Body of pancreas (tissue), 4 donors: ENCODE data around the gene PPCDC. TPM values are rescaled to one million over a fixed set of nuclear protein-coding genes. Genes with fewer than 3 reads are reported as not detected.
A peak's percentile ranks its signal among the peaks of the same experiment; 100 is the strongest.

ENCODE experiments used
- ATAC-seq: fragments of 150-250 bp; one replicate; pipeline ENCODE4 v1.9.1; 2016
- DNase-seq, 4 donors: peaks; one replicate each; pipeline ENCODE4 v3.0.0-alpha.2; 2019
- H3K27ac ChIP-seq, 4 donors: fragments of 200-600 bp; sonication (generic); 1 replicate in 3 of 4; 2 replicates in 1 of 4; pipeline versions ENCODE4 v1.5.1 to v1.6.1; 2016 to 2019; ENCODE audit warnings: mild to moderate bottlenecking in 1 of 4, mixed read lengths in 1 of 4, moderate library complexity in 1 of 4
- H3K27me3 ChIP-seq, 2 donors: fragments of 200-600 bp; sonication (generic); one replicate each; pipeline ENCODE4 v1.6.0; 2016; ENCODE audit warnings: mild to moderate bottlenecking in 1 of 2
- H3K36me3 ChIP-seq, 2 donors: fragments of 200-600 bp; sonication (generic); replicated peaks in 1 of 2; 2 replicates each; pipeline ENCODE4 v1.5.1; 2016; ENCODE audit warnings: low read depth in 2 of 2; ENCODE audit not compliant: insufficient read depth in 1 of 2
- H3K4me1 ChIP-seq: fragments of 200-600 bp; sonication (generic); one replicate; pipeline ENCODE4 v1.6.0; 2016
- H3K4me3 ChIP-seq, 2 donors: fragments of 200-600 bp; sonication (generic); 1 replicate in 1 of 2; 2 replicates in 1 of 2; pipeline ENCODE4 v1.5.1; 2016 to 2019
- H3K9me3 ChIP-seq, 3 donors: fragments of 200-600 bp; sonication (generic); 1 replicate in 2 of 3; 2 replicates in 1 of 3; pipeline ENCODE4 v1.5.1; 2016
- POLR2A ChIP-seq, 3 donors: fragments of 450-650 bp; IDR thresholded peaks; one replicate each; pipeline ENCODE4 v1.6.1; 2016; ENCODE audit warnings: antibody characterized with exemption in 3 of 3, mild to moderate bottlenecking in 2 of 3
- WGBS, 2 donors: methylation state at CpG; one replicate each; pipeline ENCODE4 v1.1.5; 2017; 5-methylcytosine and 5-hydroxymethylcytosine counted together
- intact Hi-C: fragments of 100-400 bp; cut with DNase I; formaldehyde crosslinking; loops from one replicate; pipeline ENCODE4 v1.15.1; 2023
- total RNA-seq, 2 donors: library from RNA; depleted of rRNA; stranded (reverse); fragments of >200 nt; gene quantifications; one replicate each; pipeline ENCODE4 v1.1.0, GENCODE V29; 2016
- TF ChIP-seq, protein P1 (sequence below), 7 experiments: fragments of 450-650 bp in 4 of 7; fragments of 200-600 bp in 3 of 7; sonication (generic) in 3 of 7; IDR thresholded peaks; one replicate each; pipeline ENCODE4 v1.5.1; 2016 to 2019; ENCODE audit warnings: antibody characterized with exemption in 7 of 7

Gene PPCDC
- total RNA-seq, 2 donors from 2014 or later: 12.5 to 13.2 TPM

GRCh38 chr15:74997141-74997540 lies 26.2 kb upstream of the PPCDC start:
- Histone ChIP-seq H3K27me3 (no peaks in the 10 kb centered on the region), H3K9me3 (no peaks in the 10 kb centered on the region), H3K4me1 (peaks cover 64% of the 10 kb centered on the region), H3K4me3 (no peak overlapping the region), H3K27ac (peak overlapping the region in 3 of 4 donors; percentile 70 to 78 (median 78)), H3K36me3 (no peaks in the 10 kb centered on the region)
- 45 to 48% methylated on average over 4 of the region's 4 CpGs for WGBS, 2 donors
- ATAC-seq: peak; percentile 10
- peak; percentile 24 to 42 (median 30) for DNase-seq
- TF ChIP-seq, protein P1, sequence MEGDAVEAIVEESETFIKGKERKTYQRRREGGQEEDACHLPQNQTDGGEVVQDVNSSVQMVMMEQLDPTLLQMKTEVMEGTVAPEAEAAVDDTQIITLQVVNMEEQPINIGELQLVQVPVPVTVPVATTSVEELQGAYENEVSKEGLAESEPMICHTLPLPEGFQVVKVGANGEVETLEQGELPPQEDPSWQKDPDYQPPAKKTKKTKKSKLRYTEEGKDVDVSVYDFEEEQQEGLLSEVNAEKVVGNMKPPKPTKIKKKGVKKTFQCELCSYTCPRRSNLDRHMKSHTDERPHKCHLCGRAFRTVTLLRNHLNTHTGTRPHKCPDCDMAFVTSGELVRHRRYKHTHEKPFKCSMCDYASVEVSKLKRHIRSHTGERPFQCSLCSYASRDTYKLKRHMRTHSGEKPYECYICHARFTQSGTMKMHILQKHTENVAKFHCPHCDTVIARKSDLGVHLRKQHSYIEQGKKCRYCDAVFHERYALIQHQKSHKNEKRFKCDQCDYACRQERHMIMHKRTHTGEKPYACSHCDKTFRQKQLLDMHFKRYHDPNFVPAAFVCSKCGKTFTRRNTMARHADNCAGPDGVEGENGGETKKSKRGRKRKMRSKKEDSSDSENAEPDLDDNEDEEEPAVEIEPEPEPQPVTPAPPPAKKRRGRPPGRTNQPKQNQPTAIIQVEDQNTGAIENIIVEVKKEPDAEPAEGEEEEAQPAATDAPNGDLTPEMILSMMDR (IDR thresholded peaks at IDR 0.05): no peak
- no peak for TF ChIP-seq POLR2A (IDR thresholded peaks at IDR 0.05)
- intact Hi-C loops: no loop called here

DNA sequence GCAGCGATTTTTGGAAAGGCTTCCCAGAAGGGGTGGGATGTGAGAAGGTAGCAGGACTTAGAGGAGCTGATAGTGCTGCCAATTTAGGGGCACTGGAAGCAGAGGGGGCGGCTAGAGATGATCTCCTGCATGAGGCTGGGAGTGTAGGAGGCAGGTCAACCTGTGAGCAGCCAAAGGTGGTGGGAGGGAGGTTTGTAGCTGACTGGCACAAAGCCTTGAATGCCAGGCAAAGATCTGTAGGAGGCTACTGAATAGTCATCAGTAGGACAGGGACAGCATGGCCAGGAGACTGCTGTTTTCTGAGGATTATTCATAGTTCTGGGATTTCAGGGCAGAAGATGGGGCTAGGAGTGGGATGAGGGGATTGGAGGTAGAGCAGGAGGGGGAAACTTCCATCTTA lies 25.8 kb upstream of the PPCDC start:
- WGBS, 2 donors: 78 to 82% methylated on average over 2 of the region's 2 CpGs
- DNase-seq (no peak), ATAC-seq (no peak)
- H3K9me3 ChIP-seq: no peaks in the 10 kb centered on the region
- no peaks in the 10 kb centered on the region for H3K27me3 ChIP-seq
- H3K27ac ChIP-seq: peak overlapping the region in 3 of 4 donors; percentile 30 to 78 (median 78)
- intact Hi-C loops: no loop called here
- H3K4me1 ChIP-seq: peaks cover 64% of the 10 kb centered on the region
- no peaks in the 10 kb centered on the region for H3K36me3 ChIP-seq
- no peak for TF ChIP-seq POLR2A (IDR thresholded peaks at IDR 0.05)
- TF ChIP-seq, protein P1 (IDR thresholded peaks at IDR 0.05): no peak
- no peak overlapping the region for H3K4me3 ChIP-seq

DNA sequence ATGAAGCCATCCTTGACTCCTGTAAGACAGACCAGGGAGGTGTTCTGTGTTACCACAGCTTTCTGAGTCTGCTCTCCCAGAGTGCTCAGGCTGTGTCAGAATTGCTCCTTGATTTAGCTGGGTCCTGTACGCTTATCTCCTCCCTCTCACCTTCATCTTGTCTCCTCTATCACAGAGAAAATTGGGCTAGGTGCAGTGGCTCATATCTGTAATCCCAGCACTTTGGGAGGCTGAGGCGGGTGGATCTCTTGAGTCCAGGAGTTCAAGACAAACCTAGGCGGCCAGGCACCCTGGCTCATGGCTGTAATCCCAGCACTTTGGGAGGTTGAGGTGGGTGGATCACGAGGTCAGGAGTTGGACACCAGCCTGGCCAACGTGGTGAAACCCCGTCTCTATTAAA lies 22.1 kb upstream of the PPCDC start:
- no peak for DNase-seq
- TF ChIP-seq, protein P1 (IDR thresholded peaks at IDR 0.05): no peak
- no peak for TF ChIP-seq POLR2A (IDR thresholded peaks at IDR 0.05)
- intact Hi-C loops: no loop called here
- Histone ChIP-seq H3K27ac (no peak overlapping the region), H3K4me1 (peaks cover 61% of the 10 kb centered on the region), H3K27me3 (no peaks in the 10 kb centered on the region), H3K9me3 (no peaks in the 10 kb centered on the region), H3K36me3 (no peaks in the 10 kb centered on the region), H3K4me3 (no peak overlapping the region)
- 72 to 81% methylated on average over 5 to 6 of the region's 6 CpGs for WGBS, 2 donors
- ATAC-seq: no peak

DNA sequence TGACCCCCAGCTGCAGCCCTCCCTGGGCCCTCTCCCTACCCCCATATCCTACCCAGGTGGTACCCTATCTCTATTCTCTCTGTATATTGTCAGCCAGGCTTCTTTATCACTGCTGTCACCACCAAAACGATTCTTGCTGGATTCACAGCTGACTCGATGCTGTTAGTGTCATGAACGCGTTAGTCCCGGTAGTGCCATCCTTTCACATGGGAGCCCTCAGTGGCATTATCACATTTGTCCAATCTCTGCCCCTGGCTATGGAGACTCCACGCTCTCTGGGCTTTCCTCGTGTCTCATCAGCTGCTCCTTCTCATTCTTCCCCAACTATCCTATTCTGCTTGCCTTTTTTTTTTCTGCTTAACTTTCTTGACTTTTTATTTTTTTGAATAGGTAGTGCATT lies 21.0 kb upstream of the PPCDC start:
- TF ChIP-seq, protein P1 (IDR thresholded peaks at IDR 0.05): no peak
- ATAC-seq: no peak
- peaks cover 50% of the 10 kb centered on the region for H3K4me1 ChIP-seq
- 66 to 72% methylated on average over 7 of the region's 7 CpGs for WGBS, 2 donors
- intact Hi-C loops: no loop called here
- no peaks in the 10 kb centered on the region for H3K36me3 ChIP-seq
- H3K4me3 ChIP-seq: no peak overlapping the region
- H3K27ac ChIP-seq: no peak overlapping the region
- H3K9me3 ChIP-seq: no peaks in the 10 kb centered on the region
- DNase-seq: no peak
- H3K27me3 ChIP-seq: no peaks in the 10 kb centered on the region

DNA sequence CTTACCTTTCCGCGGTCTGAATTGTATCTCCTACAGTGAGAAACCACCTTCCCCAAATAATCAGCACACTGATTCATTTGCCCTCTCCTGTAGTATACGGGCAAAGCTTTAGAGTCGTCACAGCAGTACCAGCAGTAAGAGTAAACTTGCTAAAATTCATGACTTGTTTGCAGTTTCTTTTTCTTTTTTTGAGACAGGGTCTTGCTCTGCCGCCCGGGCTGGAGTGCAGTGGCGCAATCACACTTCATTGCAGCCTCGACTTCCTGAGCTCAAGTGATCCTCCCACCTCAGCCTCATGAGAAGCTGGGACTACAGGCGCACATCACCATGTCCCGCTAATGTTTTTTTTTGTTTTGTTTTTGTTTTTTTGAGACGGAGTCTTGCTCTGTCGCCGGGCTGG lies 16.2 kb upstream of the PPCDC start:
- no peak for TF ChIP-seq POLR2A (IDR thresholded peaks at IDR 0.05)
- TF ChIP-seq, protein P1 (IDR thresholded peaks at IDR 0.05): no peak
- no peaks in the 10 kb centered on the region for H3K9me3 ChIP-seq
- H3K4me1 ChIP-seq: peaks cover 9% of the 10 kb centered on the region
- intact Hi-C loops: no loop called here
- H3K4me3 ChIP-seq: no peak overlapping the region
- H3K36me3 ChIP-seq: no peaks in the 10 kb centered on the region
- H3K27me3 ChIP-seq: no peaks in the 10 kb centered on the region
- H3K27ac ChIP-seq: no peak overlapping the region
- ATAC-seq (no peak), DNase-seq (no peak)
- 92 to 95% methylated on average over 13 of the region's 13 CpGs for WGBS, 2 donors
